Stimulated activated naive CD8-positive, alpha-beta T cell treated with anti-CD3 and anti-CD28 coated beads, Interleukin-15, amount 100 ng/mL, for 72 hours (primary cell): ENCODE data around the gene COMMD4.

ENCODE experiments used
- ATAC-seq: fragments of 150-1000 bp; cut with Tn5 transposase; 2 replicates; pipeline ENCODE4 v1.10.0; 2021; ENCODE audit warnings: mild to moderate bottlenecking, moderate library complexity
- DNase-seq, 2 donors: peaks; one replicate each; pipeline ENCODE4 v3.0.0; 2021 to 2022
- H3K27ac Mint-ChIP-seq, 2 donors: one replicate each; pipeline ENCODE4 v1.8.0; 2022; ENCODE audit warnings: mild to moderate bottlenecking in 2 of 2, mixed read lengths in 2 of 2, moderate library complexity in 2 of 2
- H3K27me3 Mint-ChIP-seq: one replicate; pipeline ENCODE4 v1.8.0; 2022; ENCODE audit warnings: mixed read lengths
- H3K4me1 Mint-ChIP-seq: one replicate; pipeline ENCODE4 v1.8.0; 2022; ENCODE audit warnings: mild to moderate bottlenecking, mixed read lengths
- H3K4me3 Mint-ChIP-seq, 2 donors: one replicate each; pipeline ENCODE4 v1.8.0; 2022; ENCODE audit warnings: mild to moderate bottlenecking in 2 of 2, mixed read lengths in 2 of 2, moderate library complexity in 1 of 2
- H3K9me3 Mint-ChIP-seq, 2 donors: one replicate each; pipeline ENCODE4 v1.8.0; 2022; ENCODE audit warnings: mixed read lengths in 2 of 2

COMMD4 gene

DNA sequence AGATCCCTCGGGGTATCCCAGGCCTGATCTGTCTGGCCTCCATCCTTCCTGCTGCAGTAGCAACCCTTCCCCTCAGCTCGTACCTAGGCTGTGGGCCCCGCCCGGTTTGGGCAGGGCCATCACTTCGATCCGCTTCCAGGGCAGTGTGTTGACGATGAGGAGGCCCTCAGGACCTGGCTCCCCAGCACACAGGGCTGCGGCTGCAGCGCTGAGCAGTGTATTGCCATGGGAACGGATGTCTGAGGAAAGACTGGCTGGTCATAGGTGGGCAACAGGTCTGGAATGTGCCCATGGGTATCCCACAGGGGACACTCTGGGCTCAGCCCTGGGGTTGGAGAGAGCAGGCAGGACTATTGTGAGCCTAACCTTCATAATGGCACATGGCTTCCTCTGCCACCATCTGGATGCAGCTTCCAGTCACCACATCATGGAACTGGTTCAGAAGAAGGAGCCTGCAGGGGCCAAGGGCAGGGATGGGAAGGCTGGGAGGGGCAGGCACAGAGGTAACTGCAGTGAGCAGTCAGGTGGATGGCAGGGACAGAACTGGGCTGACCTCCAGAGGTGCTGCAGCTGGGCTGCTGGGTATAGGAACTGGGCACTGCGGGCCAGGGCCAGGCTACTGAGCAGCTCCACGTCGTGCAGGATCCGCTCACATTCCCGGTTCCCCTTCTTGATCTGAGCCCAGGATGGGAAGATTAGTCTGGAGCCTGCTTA, 23.8 kb downstream of the COMMD4 start:
- Mint-ChIP-seq H3K9me3 (no peaks in the 10 kb centered on the region), H3K4me1 (peaks cover 6% of the 10 kb centered on the region), H3K4me3 (no peak overlapping the region), H3K27me3 (no peaks in the 10 kb centered on the region), H3K27ac (no peak overlapping the region)
- DNase-seq (no peak), ATAC-seq (no peak)

DNA sequence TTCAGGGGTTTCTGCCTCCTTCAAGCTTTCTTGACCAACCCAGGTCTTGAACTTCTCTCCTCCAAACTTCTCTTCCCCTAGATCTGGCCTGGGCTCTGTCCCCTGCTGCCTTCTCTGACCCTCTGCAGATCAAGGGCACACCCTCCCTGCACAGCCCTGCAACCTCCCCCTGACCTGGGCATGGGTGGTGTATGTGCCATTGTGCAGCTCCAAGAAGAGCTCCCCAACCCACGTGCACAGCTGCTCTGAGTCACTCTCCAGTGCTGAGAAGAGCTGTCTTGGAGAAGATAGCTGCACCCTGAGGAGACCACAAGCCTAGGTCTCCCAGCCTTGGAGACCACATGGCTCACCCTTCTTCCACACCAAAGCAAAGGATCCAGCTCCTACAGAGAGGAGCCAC, 24.5 kb downstream of the COMMD4 start:
- DNase-seq (no peak), ATAC-seq (peak; percentile 27)
- no peak overlapping the region for H3K27ac Mint-ChIP-seq
- H3K4me3 Mint-ChIP-seq: no peak overlapping the region
- no peaks in the 10 kb centered on the region for H3K27me3 Mint-ChIP-seq
- H3K9me3 Mint-ChIP-seq: no peaks in the 10 kb centered on the region
- H3K4me1 Mint-ChIP-seq: peaks cover 6% of the 10 kb centered on the region

GRCh38 chr15:75360856-75361255, 25.0 kb downstream of the COMMD4 start:
- ATAC-seq: no peak
- Mint-ChIP-seq H3K27ac (no peak overlapping the region), H3K4me1 (peaks cover 6% of the 10 kb centered on the region), H3K27me3 (no peaks in the 10 kb centered on the region), H3K4me3 (no peak overlapping the region), H3K9me3 (no peaks in the 10 kb centered on the region)
- DNase-seq: no peak

DNA sequence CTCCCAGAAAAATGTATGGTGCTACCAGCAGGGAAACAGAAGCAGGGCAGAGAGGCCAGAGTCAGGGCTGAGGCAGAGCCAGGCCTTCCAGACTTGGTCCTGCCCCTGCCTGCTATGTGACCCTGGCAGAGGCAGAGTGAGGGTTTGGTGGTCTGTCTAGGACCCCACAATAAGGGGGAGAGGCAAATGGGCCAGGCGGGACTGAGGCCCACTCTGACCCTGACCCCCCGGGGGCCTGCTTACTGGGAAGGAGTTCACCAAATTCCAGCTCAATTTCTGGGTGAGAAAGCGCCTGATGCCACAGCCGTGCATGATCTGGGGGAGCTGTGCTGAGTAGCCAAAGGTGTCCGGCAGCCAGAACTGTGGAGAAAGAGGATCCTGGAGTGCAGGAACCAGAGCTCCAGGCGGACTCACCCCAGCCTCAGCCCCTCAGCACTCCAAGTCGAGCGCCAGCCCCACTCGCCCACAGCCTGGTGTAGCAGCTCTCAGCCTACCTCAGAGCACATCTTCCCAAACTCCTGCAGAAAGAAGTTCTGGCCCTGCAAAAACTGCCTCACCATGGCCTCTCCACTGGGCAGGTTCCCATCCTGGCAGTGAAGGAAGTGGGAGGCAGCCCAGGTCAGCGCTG, 25.6 kb downstream of the COMMD4 start:
- ATAC-seq: no peak
- peaks cover 11% of the 10 kb centered on the region for H3K4me1 Mint-ChIP-seq
- no peak overlapping the region for H3K4me3 Mint-ChIP-seq
- H3K27me3 Mint-ChIP-seq: no peaks in the 10 kb centered on the region
- no peaks in the 10 kb centered on the region for H3K9me3 Mint-ChIP-seq
- no peak for DNase-seq
- no peak overlapping the region for H3K27ac Mint-ChIP-seq

DNA sequence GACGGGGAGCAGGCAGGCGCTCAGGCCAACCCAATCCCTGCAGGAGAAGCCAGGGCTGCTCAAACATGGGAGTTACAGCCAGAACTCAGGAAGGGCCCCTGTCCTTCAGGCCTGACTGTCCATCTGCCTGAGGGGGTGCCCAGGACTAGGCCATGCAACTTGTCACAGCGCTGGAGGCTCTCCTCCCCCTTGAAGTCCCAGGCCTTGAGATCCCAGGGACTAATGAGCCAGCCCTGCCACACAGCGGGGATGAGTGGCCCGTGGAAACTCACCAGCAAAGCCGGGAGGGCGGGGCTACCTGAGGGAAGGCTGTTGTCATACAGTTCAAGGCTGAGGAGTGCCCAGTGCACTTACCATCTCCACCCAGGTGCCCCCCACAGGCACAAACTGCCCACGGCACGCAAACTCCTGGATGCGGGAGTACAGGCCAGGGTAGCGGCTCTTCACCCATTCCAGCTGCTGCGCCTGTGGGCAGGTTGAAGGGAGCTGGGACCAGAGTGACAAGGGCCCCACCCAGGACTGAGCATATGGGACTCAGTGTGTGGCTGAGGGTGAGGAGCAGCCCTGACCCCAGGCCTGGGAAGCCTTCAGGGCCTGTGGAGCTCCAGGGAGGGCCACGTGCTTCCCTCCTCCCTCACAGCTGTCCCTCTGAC, 26.3 kb downstream of the COMMD4 start:
- Mint-ChIP-seq H3K9me3 (no peaks in the 10 kb centered on the region), H3K4me1 (peaks cover 17% of the 10 kb centered on the region), H3K27ac (peak overlapping the region in 1 of 2 donors; percentile 31), H3K4me3 (no peak overlapping the region), H3K27me3 (no peaks in the 10 kb centered on the region)
- DNase-seq: no peak
- ATAC-seq: no peak

GRCh38 chr15:75362642-75363249, 26.9 kb downstream of the COMMD4 start:
- Mint-ChIP-seq H3K27ac (peak overlapping the region in 1 of 2 donors; percentile 59), H3K4me3 (no peak overlapping the region), H3K4me1 (peaks cover 24% of the 10 kb centered on the region), H3K9me3 (no peaks in the 10 kb centered on the region), H3K27me3 (no peaks in the 10 kb centered on the region)
- DNase-seq (no peak), ATAC-seq (no peak)

DNA sequence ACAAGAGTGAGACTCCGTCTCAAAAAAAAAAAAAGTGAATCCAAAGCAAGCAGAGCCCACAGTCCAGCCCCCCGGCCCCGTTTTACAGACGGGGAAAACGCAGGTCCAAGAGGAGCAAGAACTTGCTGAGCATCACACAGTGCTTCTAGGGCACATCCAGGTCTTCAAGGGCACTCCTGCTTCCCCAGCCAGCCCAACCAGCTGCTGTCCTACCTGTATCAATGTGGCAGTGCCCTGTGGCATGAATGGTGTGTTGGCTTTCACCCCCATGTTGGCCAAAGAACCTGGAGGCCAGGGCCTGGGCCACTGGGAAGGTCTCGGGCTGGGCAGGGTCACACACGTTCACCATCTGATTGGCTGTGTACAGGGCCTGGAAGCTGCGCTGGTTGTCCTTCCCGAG, 27.9 kb downstream of the COMMD4 start:
- Mint-ChIP-seq H3K27ac (no peak overlapping the region), H3K9me3 (no peaks in the 10 kb centered on the region), H3K4me1 (peaks cover 27% of the 10 kb centered on the region), H3K27me3 (no peaks in the 10 kb centered on the region), H3K4me3 (no peak overlapping the region)
- DNase-seq: no peak
- ATAC-seq: no peak

- Mint-ChIP-seq H3K27ac (no peak overlapping the region), H3K27me3 (no peaks in the 10 kb centered on the region), H3K4me3 (no peak overlapping the region), H3K4me1 (peaks cover 38% of the 10 kb centered on the region), H3K9me3 (no peaks in the 10 kb centered on the region)
- DNase-seq: no peak
- ATAC-seq: no peak
These were observed 29.0 kb downstream of the COMMD4 start for GRCh38 chr15:75364881-75365280.

- DNase-seq (no peak), ATAC-seq (no peak)
- H3K27ac Mint-ChIP-seq: no peak overlapping the region
- H3K27me3 Mint-ChIP-seq: no peaks in the 10 kb centered on the region
- peaks cover 41% of the 10 kb centered on the region for H3K4me1 Mint-ChIP-seq
- H3K9me3 Mint-ChIP-seq: no peaks in the 10 kb centered on the region
- no peak overlapping the region for H3K4me3 Mint-ChIP-seq
These were observed 30.3 kb downstream of the COMMD4 start for GRCh38 chr15:75366163-75366562.

DNA sequence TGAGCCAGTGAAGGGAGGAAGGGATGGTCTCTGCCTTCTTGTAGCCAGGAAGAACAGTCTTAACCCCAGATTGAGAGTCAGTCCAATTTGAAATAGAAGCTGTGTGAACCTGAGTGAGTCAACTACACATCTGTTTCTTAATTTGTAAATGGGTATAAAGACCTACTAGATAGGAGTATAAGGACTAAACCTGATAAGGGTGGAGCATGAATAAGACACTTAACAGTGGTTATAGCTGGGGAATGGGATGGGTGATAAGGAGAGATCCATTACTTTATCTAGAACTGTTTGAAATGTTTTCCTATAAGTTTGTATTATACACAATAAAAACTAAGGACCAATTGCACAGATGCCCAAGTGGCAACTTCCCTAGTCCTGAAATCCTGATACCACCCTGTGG, 31.1 kb downstream of the COMMD4 start:
- Mint-ChIP-seq H3K27me3 (no peaks in the 10 kb centered on the region), H3K9me3 (no peaks in the 10 kb centered on the region), H3K4me1 (peaks cover 41% of the 10 kb centered on the region), H3K4me3 (peak overlapping the region; percentile 24 to 35), H3K27ac (peak overlapping the region in 1 of 2 donors; percentile 48)
- DNase-seq: no peak
- ATAC-seq: no peak

DNA sequence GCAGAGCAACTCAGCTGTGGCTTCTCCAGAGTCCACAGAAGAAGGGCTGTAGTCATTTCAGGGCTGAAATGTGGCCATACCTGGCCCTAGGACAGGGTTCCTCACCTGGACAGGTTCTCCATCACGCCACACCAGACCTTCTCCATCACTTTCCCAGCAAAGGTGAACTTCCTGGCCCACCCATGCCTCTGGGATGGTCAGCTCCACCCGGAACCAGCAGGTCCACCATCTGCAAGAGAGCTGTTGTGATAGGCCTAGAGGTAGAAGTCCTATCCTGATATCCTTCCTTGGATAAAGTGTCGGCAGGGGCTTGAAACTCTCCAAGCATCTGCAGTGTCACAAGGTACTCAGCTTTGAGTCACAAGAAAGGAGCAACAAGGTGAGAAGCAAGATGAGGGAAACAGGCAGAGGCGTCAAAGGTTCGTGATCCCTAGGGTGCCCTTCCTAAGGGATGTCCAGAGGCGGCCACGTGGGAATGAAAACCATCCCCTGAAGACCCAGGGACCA, 31.6 kb downstream of the COMMD4 start:
- Mint-ChIP-seq H3K4me3 (peak overlapping the region; percentile 92 to 93), H3K4me1 (peaks cover 41% of the 10 kb centered on the region), H3K27ac (peak overlapping the region in 1 of 2 donors; percentile 95), H3K9me3 (no peaks in the 10 kb centered on the region), H3K27me3 (no peaks in the 10 kb centered on the region)
- no peak for DNase-seq
- no peak for ATAC-seq

DNA sequence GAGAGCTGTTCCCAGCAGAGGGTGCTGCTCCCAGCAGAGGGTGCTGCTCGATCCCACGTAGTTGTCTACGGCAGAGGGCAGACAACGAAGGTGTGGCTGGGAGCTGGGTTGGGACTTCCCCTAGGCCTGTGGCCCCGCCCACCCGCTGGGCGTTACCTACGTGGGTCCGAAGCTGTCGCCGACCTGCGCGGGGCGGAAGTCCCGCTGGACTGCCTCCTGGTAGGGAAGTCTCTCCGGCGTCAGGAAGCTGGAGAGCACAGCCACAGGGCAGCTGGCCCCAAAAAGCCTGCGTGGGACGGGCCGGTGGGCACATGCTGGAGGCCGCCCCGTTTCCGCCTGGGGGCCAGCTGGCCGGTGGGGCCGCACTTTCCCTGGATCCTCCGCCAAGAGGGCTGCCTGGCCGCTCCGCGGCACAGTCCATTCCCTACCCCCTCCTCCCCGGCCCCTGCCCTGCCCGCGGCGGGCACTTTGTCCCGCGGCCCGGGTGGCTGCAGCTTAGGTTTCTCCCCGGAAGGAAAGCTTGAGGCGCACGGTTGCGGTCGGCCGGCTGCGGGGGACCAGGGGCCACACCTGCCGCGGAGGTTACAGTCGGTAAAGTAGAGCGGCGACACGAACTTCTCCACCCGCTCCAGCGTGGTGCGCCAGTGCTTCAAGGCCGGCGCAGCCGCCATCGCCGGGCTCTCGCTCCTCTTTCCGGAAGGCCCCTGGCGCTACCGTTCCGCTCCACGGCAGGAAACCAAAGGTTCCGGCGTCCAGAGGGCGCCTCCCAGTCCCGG, 32.2 kb downstream of the COMMD4 start, which contains the start of gene MAN2C1:
MAN2C1 (minus strand) TSS at position 695 of the 776 bp plus-strand sequence; CDS start at position 671, 24 bp downstream.
- ATAC-seq: peak; percentile 92
- no peaks in the 10 kb centered on the region for H3K9me3 Mint-ChIP-seq
- DNase-seq: peak; percentile 93 to 94
- H3K27me3 Mint-ChIP-seq: no peaks in the 10 kb centered on the region
- H3K27ac Mint-ChIP-seq: peak within 1 kb of the TSS; percentile 93 to 95
- H3K4me3 Mint-ChIP-seq: peak within 1 kb of the TSS; percentile 92 to 93
- H3K4me1 Mint-ChIP-seq: peaks cover 41% of the 10 kb centered on the region

DNA sequence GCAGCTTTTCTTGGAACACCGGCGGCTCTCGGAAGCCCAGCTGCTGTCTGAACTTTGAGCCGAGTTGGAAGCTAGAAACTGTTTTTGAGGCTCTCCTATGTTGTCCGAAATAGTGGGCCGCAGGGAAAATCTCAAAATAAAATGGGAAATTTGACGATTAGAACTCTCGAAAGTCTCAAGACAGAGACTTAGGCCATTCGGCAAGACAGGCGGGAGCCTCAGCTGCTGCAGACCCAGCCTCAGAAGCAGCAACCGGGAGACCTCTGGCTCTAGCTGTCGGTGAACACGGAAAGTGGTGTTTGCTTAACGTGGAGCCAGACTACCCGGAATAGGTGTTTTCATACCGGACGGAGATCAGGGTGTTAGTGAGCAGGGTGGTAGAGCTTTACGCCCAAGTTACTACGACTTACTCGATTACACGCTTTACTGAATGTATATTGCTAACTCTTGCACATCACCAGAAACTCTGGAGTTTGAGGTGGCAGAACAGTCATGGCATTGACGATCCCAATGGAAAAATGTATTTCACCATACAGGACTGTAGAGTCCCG, 32.9 kb downstream of the COMMD4 start:
- peaks cover 41% of the 10 kb centered on the region for H3K4me1 Mint-ChIP-seq
- ATAC-seq (no peak), DNase-seq (no peak)
- no peaks in the 10 kb centered on the region for H3K27me3 Mint-ChIP-seq
- no peaks in the 10 kb centered on the region for H3K9me3 Mint-ChIP-seq
- H3K27ac Mint-ChIP-seq: peak overlapping the region; percentile 93 to 95
- peak overlapping the region; percentile 92 to 93 for H3K4me3 Mint-ChIP-seq

- Mint-ChIP-seq H3K27ac (peak overlapping the region in 1 of 2 donors; percentile 14), H3K4me1 (peaks cover 34% of the 10 kb centered on the region), H3K9me3 (no peaks in the 10 kb centered on the region), H3K27me3 (no peaks in the 10 kb centered on the region), H3K4me3 (peak overlapping the region; percentile 23 to 92)
- DNase-seq: no peak
- no peak for ATAC-seq
These were observed 34.2 kb downstream of the COMMD4 start for GRCh38 chr15:75369897-75370581.
